Activated T-helper 1 cell treated with anti-CD3 and anti-CD28 coated beads, Interleukin-12 subunit alpha, Interleukin-12 subunit beta, Interleukin-2, Interleukin-4 antibody, amounts not matched to agents 30 ng/mL and 10 ng/mL and 1 ng/mL, durations not matched to agents 14 hours and 24 hours and 36 hours (primary cell): ENCODE results near the gene AJAP1. TPM values are rescaled to one million over a fixed set of nuclear protein-coding genes. Genes with fewer than 3 reads are reported as not detected.

ENCODE experiments used
- DNase-seq: peaks from one replicate; pipeline ENCODE4 v3.0.0; 2021; ENCODE audit warnings: low spot score
- H3K27ac Mint-ChIP-seq: one replicate; pipeline ENCODE4 v1.8.0; 2021; ENCODE audit warnings: mild to moderate bottlenecking, mixed read lengths
- H3K27me3 Mint-ChIP-seq: one replicate; pipeline ENCODE4 v1.8.0; 2022; ENCODE audit warnings: mild to moderate bottlenecking, moderate library complexity, mixed read lengths; ENCODE audit not compliant: insufficient read depth
- H3K36me3 Mint-ChIP-seq: one replicate; pipeline ENCODE4 v1.8.0; 2021; ENCODE audit warnings: low read depth, mixed read lengths
- H3K4me1 Mint-ChIP-seq: one replicate; pipeline ENCODE4 v1.8.0; 2021; ENCODE audit warnings: low read depth, mixed read lengths
- H3K4me3 Mint-ChIP-seq: one replicate; pipeline ENCODE4 v1.8.0; 2021; ENCODE audit warnings: mild to moderate bottlenecking, moderate library complexity, mixed read lengths
- H3K9me3 Mint-ChIP-seq: one replicate; pipeline ENCODE4 v1.8.0; 2021; ENCODE audit warnings: mixed read lengths
- intact Hi-C: fragments of 100-400 bp; cut with micrococcal nuclease; formaldehyde crosslinking; loops from one replicate; pipeline ENCODE4 v1.15.1; 2024
- total RNA-seq: library from RNA; stranded (reverse); gene quantifications from 2 replicates; pipeline ENCODE4 v1.2.3, GENCODE V29; 2022

The AJAP1 gene
- total RNA-seq, 1 donor from 2014 or later = not detected

- Mint-ChIP-seq H3K27me3 (peaks cover 7% of the 10 kb centered on the region), H3K36me3 (no peaks in the 10 kb centered on the region), H3K4me3 (no peak overlapping the region), H3K4me1 (no peaks in the 10 kb centered on the region), H3K27ac (no peak overlapping the region), H3K9me3 (no peaks in the 10 kb centered on the region)
- no peak for DNase-seq
- intact Hi-C loops = no loop called here
Observed at GRCh38 chr1:4802024-4802423, 147.6 kb downstream of the AJAP1 start.

- intact Hi-C loops = no loop called here
- Mint-ChIP-seq H3K27me3 (peaks cover 7% of the 10 kb centered on the region), H3K4me3 (no peak overlapping the region), H3K27ac (no peak overlapping the region), H3K4me1 (no peaks in the 10 kb centered on the region), H3K36me3 (no peaks in the 10 kb centered on the region), H3K9me3 (no peaks in the 10 kb centered on the region)
- no peak for DNase-seq
Observed at GRCh38 chr1:4803335-4803734, 148.9 kb downstream of the AJAP1 start.

GRCh38 chr1:4805987-4806386 is 151.6 kb downstream of the AJAP1 start:
- Mint-ChIP-seq H3K27me3 (peaks cover 4% of the 10 kb centered on the region), H3K36me3 (no peaks in the 10 kb centered on the region), H3K4me3 (no peak overlapping the region), H3K9me3 (no peaks in the 10 kb centered on the region), H3K4me1 (no peaks in the 10 kb centered on the region), H3K27ac (no peak overlapping the region)
- no peak for DNase-seq
- intact Hi-C loops = no loop called here

GRCh38 chr1:4820543-4820942 is 166.1 kb downstream of the AJAP1 start:
- Mint-ChIP-seq H3K4me1 (no peaks in the 10 kb centered on the region), H3K27me3 (no peaks in the 10 kb centered on the region), H3K27ac (no peak overlapping the region), H3K36me3 (no peaks in the 10 kb centered on the region), H3K9me3 (no peaks in the 10 kb centered on the region), H3K4me3 (no peak overlapping the region)
- DNase-seq = no peak
- intact Hi-C loops = no loop called here

- intact Hi-C loops = no loop called here
- Mint-ChIP-seq H3K27ac (no peak overlapping the region), H3K27me3 (peaks cover 6% of the 10 kb centered on the region), H3K4me3 (no peak overlapping the region), H3K4me1 (no peaks in the 10 kb centered on the region), H3K9me3 (no peaks in the 10 kb centered on the region), H3K36me3 (no peaks in the 10 kb centered on the region)
- DNase-seq = no peak
Observed at GRCh38 chr1:4825800-4826450, 171.5 kb downstream of the AJAP1 start.

GRCh38 chr1:4830707-4831106 is 176.3 kb downstream of the AJAP1 start:
- Mint-ChIP-seq H3K36me3 (no peaks in the 10 kb centered on the region), H3K27me3 (peaks cover 6% of the 10 kb centered on the region), H3K27ac (no peak overlapping the region), H3K4me3 (no peak overlapping the region), H3K4me1 (no peaks in the 10 kb centered on the region), H3K9me3 (no peaks in the 10 kb centered on the region)
- no peak for DNase-seq
- intact Hi-C loops = no loop called here

GRCh38 chr1:4836574-4836973 is 182.2 kb downstream of the AJAP1 start:
- Mint-ChIP-seq H3K4me3 (no peak overlapping the region), H3K4me1 (no peaks in the 10 kb centered on the region), H3K36me3 (no peaks in the 10 kb centered on the region), H3K9me3 (no peaks in the 10 kb centered on the region), H3K27me3 (peaks cover 1% of the 10 kb centered on the region), H3K27ac (no peak overlapping the region)
- intact Hi-C loops = no loop called here
- DNase-seq = no peak

- no peak overlapping the region for H3K4me3 Mint-ChIP-seq
- H3K36me3 Mint-ChIP-seq = no peaks in the 10 kb centered on the region
- no peak overlapping the region for H3K27ac Mint-ChIP-seq
- H3K4me1 Mint-ChIP-seq = no peaks in the 10 kb centered on the region
- no peak for DNase-seq
- intact Hi-C loops = no loop called here
- peaks cover 1% of the 10 kb centered on the region for H3K27me3 Mint-ChIP-seq
- no peaks in the 10 kb centered on the region for H3K9me3 Mint-ChIP-seq
Observed at GRCh38 chr1:4837031-4837600, 182.7 kb downstream of the AJAP1 start.

GRCh38 chr1:4837752-4838151 is 183.3 kb downstream of the AJAP1 start:
- Mint-ChIP-seq H3K27ac (no peak overlapping the region), H3K4me1 (no peaks in the 10 kb centered on the region), H3K9me3 (no peaks in the 10 kb centered on the region), H3K4me3 (no peak overlapping the region), H3K36me3 (no peaks in the 10 kb centered on the region), H3K27me3 (peaks cover 1% of the 10 kb centered on the region)
- DNase-seq = no peak
- intact Hi-C loops = no loop called here

GRCh38 chr1:4838231-4838630 is 183.8 kb downstream of the AJAP1 start:
- Mint-ChIP-seq H3K27me3 (peaks cover 1% of the 10 kb centered on the region), H3K4me3 (no peak overlapping the region), H3K4me1 (no peaks in the 10 kb centered on the region), H3K36me3 (no peaks in the 10 kb centered on the region), H3K27ac (no peak overlapping the region), H3K9me3 (no peaks in the 10 kb centered on the region)
- DNase-seq = no peak
- intact Hi-C loops = no loop called here
